Gastrocnemius medialis (tissue), 4 donors: ENCODE measurements around the gene HDAC4.

Experiments
- CTCF ChIP-seq, 5 experiments: fragments of 450-650 bp in 3 of 5; fragments of 200-600 bp in 2 of 5; sonication (generic) in 2 of 5; IDR thresholded peaks in 4 of 5; conservative IDR thresholded peaks in 1 of 5; 1 replicate in 4 of 5; 2 replicates in 1 of 5; pipeline ENCODE4 v1.5.1; 2016 to 2019; ENCODE audit warnings: antibody characterized with exemption in 5 of 5, mild to moderate bottlenecking in 3 of 5, moderate library complexity in 3 of 5
- POLR2A ChIP-seq, 2 donors: fragments of 450-650 bp; IDR thresholded peaks; one replicate each; pipeline ENCODE4 v1.6.1; 2017; ENCODE audit warnings: antibody characterized with exemption in 2 of 2, mild to moderate bottlenecking in 2 of 2, moderate library complexity in 2 of 2

GRCh38 chr2:239394346-239394945 is 6.4 kb downstream of the HDAC4 start:
- TF ChIP-seq CTCF (IDR thresholded peaks at IDR 0.05 in 4 of 5, conservative IDR thresholded peaks at IDR 0.05 in 1 of 5) (no peak), POLR2A (IDR thresholded peaks at IDR 0.05) (no peak)
